Heart right ventricle (tissue), 16 donors: ENCODE data around the gene TMPRSS3. TPM values are rescaled to one million over a fixed set of nuclear protein-coding genes. Genes with fewer than 3 reads are reported as not detected.

Source experiments
- ATAC-seq, 8 donors: fragments of 200-7000 bp; cut with Tn5 transposase; one replicate each; pipeline ENCODE4 v1.9.1; 2020; ENCODE audit warnings: mild to moderate bottlenecking in 8 of 8, moderate library complexity in 8 of 8, moderate number of reproducible peaks in 1 of 8
- DNase-seq, 2 donors: peaks; one replicate each; pipeline ENCODE4 v3.0.0-alpha.2; 2020
- H3K27ac ChIP-seq, 10 donors: fragments of 200-600 bp; sonication (generic) in 2 of 10; one replicate each; pipeline versions ENCODE4 v1.5.0 to v1.8.0; 2020 to 2022; ENCODE audit warnings: mild to moderate bottlenecking in 3 of 10
- H3K27me3 ChIP-seq, 7 donors: fragments of 200-600 bp; one replicate each; pipeline ENCODE4 v1.8.0; 2021 to 2022; ENCODE audit warnings: mild to moderate bottlenecking in 2 of 7
- H3K36me3 ChIP-seq, 9 donors: fragments of 200-600 bp; sonication (generic) in 1 of 9; one replicate each; pipeline versions ENCODE4 v1.5.0 to v1.8.0; 2020 to 2022; ENCODE audit warnings: mild to moderate bottlenecking in 2 of 9
- H3K4me1 ChIP-seq, 9 donors: fragments of 200-600 bp; sonication (generic) in 1 of 9; one replicate each; pipeline versions ENCODE4 v1.5.0 to v1.8.0; 2020 to 2022; ENCODE audit warnings: mild to moderate bottlenecking in 4 of 9
- H3K4me3 ChIP-seq, 10 donors: fragments of 200-600 bp; sonication (generic) in 2 of 10; one replicate each; pipeline versions ENCODE4 v1.5.0 to v1.8.0; 2020 to 2022; ENCODE audit warnings: mild to moderate bottlenecking in 7 of 10, moderate library complexity in 2 of 10
- H3K9me3 ChIP-seq, 11 donors: fragments of 200-600 bp in 10 of 11; sonication (generic) in 2 of 11; one replicate each; pipeline versions ENCODE4 v1.5.0 to v1.8.0; 2013 to 2022; ENCODE audit warnings: mild to moderate bottlenecking in 2 of 11, control low read depth in 1 of 11, moderate library complexity in 1 of 11
- WGBS, 2 donors: extraction: QIAGEN DNeasy Blood & Tissue Kit; methylation state at CpG; one replicate each; pipeline ENCODE4 v1.1.7; 2013; ENCODE audit warnings: inconsistent platforms in 1 of 2; 5-methylcytosine and 5-hydroxymethylcytosine counted together
- intact Hi-C, 10 donors: fragments of 100-400 bp; cut with DNase I; formaldehyde crosslinking; loops; one replicate each; pipeline versions ENCODE4 v1.11.1 to v1.14.2; 2022
- polyA plus RNA-seq, 2 donors: library from polyadenylated mRNA; stranded (reverse); fragments of 200-250 nt; gene quantifications; one replicate each; pipeline ENCODE4 v1.2.3, GENCODE V29; 2013
- total RNA-seq, 10 donors: library from RNA; stranded (reverse); fragmentation: NEBNext Ultra II Directional in 3 of 10; extraction: Animal tissue kit (Norgen Biotek cat#: 25700) in 3 of 10; gene quantifications; one replicate each; pipeline versions ENCODE4 v1.2.1 to v1.2.4, GENCODE V29; 2021 to 2023
- TF ChIP-seq, protein P1 (sequence below), 9 donors: fragments of 200-600 bp; sonication (generic) in 2 of 9; IDR thresholded peaks; one replicate each; pipeline versions ENCODE4 v1.5.0 to v1.8.0; 2021 to 2022; ENCODE audit warnings: antibody characterized with exemption in 9 of 9, mild to moderate bottlenecking in 5 of 9, moderate library complexity in 1 of 9
- donor health status: Arrhythmogenic right ventricular cardiomyopathy.
- donor health status: ischemic (EF 13 %, LVEDD 7.1; RV severe dilation, severe dysfunction).
- donor health status: healthy with polysubstance abuse.
- donor health status: DM: no; HTN: yes; CAD: no.
- donor health status: DM: no; HTN: no; CAD: no.
- donor health status: ischemic (EF 25% LVEDD 6.9; RV normal size, moderate dysfunction).
- donor health status: ischemic (EF 25% LVEDD 5.7; RV mildly dilated, moderate dysfunction).
- donor health status: healthy.
- donor health status: DM: yes; HTN: yes; CAD: no.
- donor health status: Ischemic cardiomyopathy.
- donor health status: ischemic (EF 35%, LVEDD 5.7; RV mildly dilated, moderate dysfunction).
- donor health status: nonischemic (EF 11% LVEDD 7.7; RV severe dilation, severe dysfunction).
- donor health status: DM: yes; HTN: yes; CAD: no.
- donor health status: PGD.
- donor health status: ischemic (EF 29% LVEDD 5.4; RV normal size, mild dysfunction).
- donor health status: nonischemic (EF 23%, LVEDD 6.1; RV moderate dilation, normal function).

TMPRSS3 gene
- total and polyA plus RNA-seq, 12 donors, result 0.01 to 1.0 (median 0.42) TPM; not detected in 9

DNA sequence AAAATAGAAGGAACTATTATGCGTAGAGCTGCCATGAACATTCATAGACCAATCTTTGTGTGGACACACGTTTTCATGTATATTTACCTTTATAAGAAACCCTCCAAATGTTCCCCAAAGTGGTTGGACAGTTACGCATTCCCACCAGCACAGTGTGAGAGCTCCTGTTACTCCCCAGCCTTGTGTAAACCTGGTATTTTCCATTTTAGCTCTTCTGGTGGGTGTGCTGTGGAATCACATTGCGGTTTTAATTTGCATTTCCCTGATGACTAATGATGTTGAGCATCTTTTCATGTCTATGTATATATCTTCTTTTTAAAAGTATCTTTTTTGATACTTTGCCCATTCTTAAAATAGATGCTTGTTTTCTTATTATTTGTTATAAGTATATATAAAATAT, 4.7 kb upstream of the TMPRSS3 start:
- Histone ChIP-seq H3K4me3 (no peak overlapping the region), H3K9me3 (peaks cover 0 to 20% (median 0%) of the 10 kb centered on the region in 11 donors), H3K36me3 (no peaks in the 10 kb centered on the region), H3K27ac (no peak overlapping the region), H3K4me1 (no peaks in the 10 kb centered on the region), H3K27me3 (peaks cover 0 to 10% (median 0%) of the 10 kb centered on the region in 7 donors)
- intact Hi-C loops, result no loop called here
- ATAC-seq, result no peak
- 80 to 81% methylated on average over 4 of the region's 4 CpGs for WGBS, 2 donors
- DNase-seq, result no peak
- TF ChIP-seq, protein P1, sequence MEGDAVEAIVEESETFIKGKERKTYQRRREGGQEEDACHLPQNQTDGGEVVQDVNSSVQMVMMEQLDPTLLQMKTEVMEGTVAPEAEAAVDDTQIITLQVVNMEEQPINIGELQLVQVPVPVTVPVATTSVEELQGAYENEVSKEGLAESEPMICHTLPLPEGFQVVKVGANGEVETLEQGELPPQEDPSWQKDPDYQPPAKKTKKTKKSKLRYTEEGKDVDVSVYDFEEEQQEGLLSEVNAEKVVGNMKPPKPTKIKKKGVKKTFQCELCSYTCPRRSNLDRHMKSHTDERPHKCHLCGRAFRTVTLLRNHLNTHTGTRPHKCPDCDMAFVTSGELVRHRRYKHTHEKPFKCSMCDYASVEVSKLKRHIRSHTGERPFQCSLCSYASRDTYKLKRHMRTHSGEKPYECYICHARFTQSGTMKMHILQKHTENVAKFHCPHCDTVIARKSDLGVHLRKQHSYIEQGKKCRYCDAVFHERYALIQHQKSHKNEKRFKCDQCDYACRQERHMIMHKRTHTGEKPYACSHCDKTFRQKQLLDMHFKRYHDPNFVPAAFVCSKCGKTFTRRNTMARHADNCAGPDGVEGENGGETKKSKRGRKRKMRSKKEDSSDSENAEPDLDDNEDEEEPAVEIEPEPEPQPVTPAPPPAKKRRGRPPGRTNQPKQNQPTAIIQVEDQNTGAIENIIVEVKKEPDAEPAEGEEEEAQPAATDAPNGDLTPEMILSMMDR (IDR thresholded peaks at IDR 0.05), result no peak

DNA sequence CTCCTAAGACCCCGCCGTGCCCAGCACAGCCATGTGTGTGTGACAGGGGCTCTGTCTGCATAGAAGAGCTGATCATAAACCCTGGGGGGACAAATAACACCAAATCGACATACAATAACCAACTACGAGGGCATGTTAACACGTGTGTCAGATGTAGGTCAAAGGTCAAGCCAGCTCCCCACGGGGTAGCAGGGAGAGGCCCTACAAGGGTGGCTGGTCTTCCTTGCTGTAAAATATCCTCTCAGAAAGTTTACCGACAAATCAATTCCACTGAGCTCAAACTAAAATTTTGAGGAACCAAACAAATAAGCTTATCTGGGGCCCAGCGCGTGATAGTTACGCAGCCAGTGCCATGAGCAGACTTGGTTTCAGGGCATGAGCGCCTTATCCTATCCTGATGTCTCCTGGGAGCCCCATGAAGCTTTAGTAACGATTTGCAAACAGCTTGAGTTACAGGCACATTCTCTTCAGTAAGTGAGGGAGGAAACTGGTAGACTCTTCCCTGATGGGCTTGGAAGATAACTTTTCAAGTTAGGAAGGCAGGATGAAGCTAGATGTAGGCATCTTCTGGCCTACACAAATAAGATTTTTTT, 2.7 kb upstream of the TMPRSS3 start:
- Histone ChIP-seq H3K4me3 (no peak overlapping the region), H3K36me3 (no peaks in the 10 kb centered on the region), H3K4me1 (no peaks in the 10 kb centered on the region), H3K9me3 (peaks cover 0 to 20% (median 0%) of the 10 kb centered on the region in 11 donors), H3K27ac (no peak overlapping the region), H3K27me3 (peaks cover 0 to 10% (median 0%) of the 10 kb centered on the region in 7 donors)
- 77 to 78% methylated on average over 12 of the region's 12 CpGs for WGBS, 2 donors
- ATAC-seq (no peak), DNase-seq (no peak)
- intact Hi-C loops, result no loop called here
- TF ChIP-seq, protein P1 (IDR thresholded peaks at IDR 0.05), result no peak

DNA sequence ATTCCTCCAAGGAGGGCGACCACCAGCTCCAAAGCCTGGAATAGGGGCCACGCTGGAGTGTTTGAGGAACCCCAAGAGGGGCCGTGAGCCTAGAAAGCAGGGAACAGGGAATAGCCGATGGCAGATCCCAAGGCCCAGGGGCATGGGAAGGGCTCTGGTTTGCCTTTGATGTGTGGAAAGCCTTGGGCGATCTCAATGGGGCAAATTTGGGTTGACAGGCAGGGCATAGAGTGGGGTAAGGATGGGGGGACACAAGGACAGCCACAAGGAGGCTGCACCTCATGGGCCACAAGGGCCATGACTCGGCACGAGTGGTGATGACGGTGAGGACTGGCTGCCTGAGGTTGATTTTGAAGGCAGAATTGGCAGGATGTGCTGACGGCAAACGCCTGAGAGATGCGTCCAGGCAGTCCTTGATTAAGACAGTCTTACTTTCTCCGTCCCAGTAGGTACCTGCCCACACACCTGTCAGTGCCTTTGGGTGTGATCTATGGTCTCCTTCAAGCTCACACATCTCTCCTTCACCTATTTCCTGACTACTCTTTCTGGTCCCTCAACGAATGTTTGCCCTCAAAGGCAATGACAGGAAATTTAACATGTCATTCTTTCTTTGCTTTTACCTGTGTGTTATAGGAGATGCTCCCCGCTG, 2.0 kb upstream of the TMPRSS3 start:
- Histone ChIP-seq H3K27me3 (peaks cover 0 to 6% (median 0%) of the 10 kb centered on the region in 7 donors), H3K36me3 (no peaks in the 10 kb centered on the region), H3K4me1 (peaks cover 0 to 7% (median 0%) of the 10 kb centered on the region in 9 donors), H3K9me3 (peaks cover 0 to 20% (median 0%) of the 10 kb centered on the region in 11 donors), H3K27ac (no peak overlapping the region), H3K4me3 (no peak overlapping the region)
- 82 to 87% methylated on average over 14 of the region's 14 CpGs for WGBS, 2 donors
- DNase-seq, result no peak
- intact Hi-C loops, result no loop called here
- TF ChIP-seq, protein P1 (IDR thresholded peaks at IDR 0.05), result no peak
- no peak for ATAC-seq

DNA sequence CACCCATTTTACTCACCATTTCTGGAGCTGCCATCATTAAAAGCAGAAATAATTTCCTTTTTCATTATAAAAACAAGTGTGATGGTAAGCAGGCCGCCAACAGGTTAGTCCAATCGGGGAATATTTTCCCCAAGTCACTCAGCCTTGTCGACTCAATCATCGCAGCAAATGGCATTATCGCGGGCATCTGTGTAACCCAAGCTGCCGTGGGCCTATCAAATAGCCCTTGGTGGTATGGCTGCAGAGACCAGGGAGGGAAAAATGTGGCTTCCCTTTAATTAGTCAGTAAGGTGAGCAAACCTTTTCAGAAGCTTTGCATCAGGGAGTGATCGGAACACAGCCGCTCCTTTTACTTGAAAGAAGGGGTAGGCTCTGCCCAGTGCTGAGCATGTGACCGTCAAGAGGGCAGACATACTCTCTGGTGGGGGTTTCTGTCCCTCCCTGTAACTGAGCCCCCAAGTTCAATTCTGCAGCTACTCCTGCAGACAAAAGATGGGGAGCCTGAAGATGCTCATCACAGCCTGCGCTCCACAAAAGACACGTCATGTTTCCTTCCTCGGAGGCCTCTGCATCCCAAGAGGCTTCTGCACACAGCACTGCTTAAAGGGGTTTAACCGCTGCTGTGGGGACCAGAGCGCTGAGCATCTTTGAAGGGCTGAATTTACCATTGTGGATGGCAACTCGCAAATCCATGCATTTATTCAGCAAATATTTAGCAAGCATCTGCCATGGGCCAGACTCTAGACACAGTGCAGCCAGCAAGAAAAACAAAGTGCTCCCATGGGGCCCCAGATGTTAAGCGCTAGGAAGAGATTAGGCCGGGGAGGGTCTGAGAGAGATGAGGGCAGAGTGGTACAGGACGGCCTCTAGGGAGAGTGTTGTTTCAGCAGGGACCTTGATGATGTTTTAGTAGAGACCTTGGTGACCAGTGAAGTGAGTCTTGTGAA, 1.2 kb upstream of the TMPRSS3 start:
- TF ChIP-seq, protein P1 (IDR thresholded peaks at IDR 0.05), result no peak
- Histone ChIP-seq H3K27me3 (peaks cover 0 to 6% (median 0%) of the 10 kb centered on the region in 7 donors), H3K4me3 (no peak overlapping the region), H3K36me3 (no peaks in the 10 kb centered on the region), H3K27ac (no peak overlapping the region), H3K4me1 (peaks cover 0 to 10% (median 0%) of the 10 kb centered on the region in 9 donors), H3K9me3 (peaks cover 0 to 17% (median 0%) of the 10 kb centered on the region in 11 donors)
- 75 to 79% methylated on average over 19 of the region's 19 CpGs for WGBS, 2 donors
- DNase-seq, result no peak
- no peak for ATAC-seq
- intact Hi-C loops, result no loop called here
